ENCODE results near the gene USP34. TPM values are rescaled to one million over a fixed set of nuclear protein-coding genes. Genes with fewer than 3 reads are reported as not detected.
"Not testable (repeated sequence)": the region's sequence is repeated elsewhere in the genome, so short reads cannot be mapped to it uniquely, and the experiment has no call there.

Gene USP34
- total and polyA plus RNA-seq, 3 experiments from 2014 or later, result 24.1 to 74.1 (median 71.9) TPM

GRCh38 chr2:61405813-61406212 lies 65.1 kb downstream of the USP34 start:
- H3K36me3 ChIP-seq (ENCODE audit: insufficient read depth, low read length), result peaks cover 6% of the 10 kb centered on the region
- H3K4me3 ChIP-seq (ENCODE audit: low read length), result no peak overlapping the region
- Mint-ChIP-seq H3K9me3 (no peaks in the 10 kb centered on the region), H3K36me3 (peaks cover 6 to 48% (median 13%) of the 10 kb centered on the region in 3 donors), H3K4me1 (peaks cover 19 to 29% (median 24%) of the 10 kb centered on the region in 3 donors), H3K27ac (peak overlapping the region in 2 of 8 donors; percentile 22 to 35), H3K4me3 (no peak overlapping the region), H3K27me3 (no peaks in the 10 kb centered on the region)
- H3K27me3 ChIP-seq (ENCODE audit: insufficient read depth, low read length, poor library complexity, severe bottlenecking), result no peaks in the 10 kb centered on the region
- POLR2A ChIA-PET, result no interaction called here
- no peak for DNase-seq
- CTCF ChIA-PET, result no interaction called here
- H3K9me3 ChIP-seq (ENCODE audit: low read length), result no peaks in the 10 kb centered on the region
- H3K27ac ChIP-seq (ENCODE audit: low read depth, low read length), result no peak overlapping the region
- H3K4me1 ChIP-seq (ENCODE audit: insufficient read depth, low read length), result no peaks in the 10 kb centered on the region

DNA sequence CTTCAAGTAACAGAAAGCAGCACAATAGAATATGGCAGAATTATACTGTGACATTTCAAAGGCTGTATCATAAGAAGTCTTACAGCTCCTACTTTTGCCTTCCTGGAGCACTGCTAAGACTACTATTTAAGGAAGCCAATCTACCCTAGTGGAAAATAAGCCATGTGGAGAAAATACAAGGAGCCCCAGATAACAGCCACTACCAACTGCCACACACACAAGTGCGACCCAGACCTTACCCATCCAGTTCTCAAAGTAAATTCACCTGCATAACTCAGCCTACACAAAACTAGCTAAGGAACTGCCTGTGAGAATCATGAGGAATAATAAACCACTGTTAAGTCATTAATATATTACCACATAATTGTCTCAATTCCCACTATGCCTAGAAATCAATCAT lies 66.4 kb downstream of the USP34 start:
- Histone ChIP-seq H3K4me3 (ENCODE audit: low read length) (no peak overlapping the region), H3K27ac (ENCODE audit: low read depth, low read length) (no peak overlapping the region), H3K27me3 (ENCODE audit: insufficient read depth, low read length, poor library complexity, severe bottlenecking) (no peaks in the 10 kb centered on the region), H3K4me1 (ENCODE audit: insufficient read depth, low read length) (no peaks in the 10 kb centered on the region), H3K9me3 (ENCODE audit: low read length) (no peaks in the 10 kb centered on the region), H3K36me3 (ENCODE audit: insufficient read depth, low read length) (peaks cover 6% of the 10 kb centered on the region)
- Mint-ChIP-seq H3K27me3 (no peaks in the 10 kb centered on the region), H3K9me3 (no peaks in the 10 kb centered on the region), H3K4me1 (peaks cover 11 to 21% (median 15%) of the 10 kb centered on the region in 3 donors), H3K4me3 (no peak overlapping the region), H3K36me3 (peaks cover 6 to 43% (median 13%) of the 10 kb centered on the region in 3 donors), H3K27ac (peak overlapping the region in 3 of 8 donors; percentile 38 to 62 (median 60))
- ChIA-PET POLR2A (interaction anchor here (0.6 kb wide), 1 partner anchor 78 kb away, joined by 9 read pairs; no protein-coding TSS in a partner anchor), CTCF (no interaction called here)
- DNase-seq, result no peak

GRCh38 chr2:61398413-61398812 lies 72.5 kb downstream of the USP34 start:
- H3K36me3 ChIP-seq (ENCODE audit: insufficient read depth, low read length), result peaks cover 4% of the 10 kb centered on the region
- no peak overlapping the region for H3K4me3 ChIP-seq (ENCODE audit: low read length)
- no peaks in the 10 kb centered on the region for H3K9me3 ChIP-seq (ENCODE audit: low read length)
- DNase-seq, result no peak
- Mint-ChIP-seq H3K27me3 (no peaks in the 10 kb centered on the region), H3K4me3 (no peak overlapping the region), H3K36me3 (peaks cover 0 to 36% (median 5%) of the 10 kb centered on the region in 3 donors), H3K27ac (no peak overlapping the region), H3K9me3 (no peaks in the 10 kb centered on the region), H3K4me1 (no peaks in the 10 kb centered on the region)
- no peaks in the 10 kb centered on the region for H3K27me3 ChIP-seq (ENCODE audit: insufficient read depth, low read length, poor library complexity, severe bottlenecking)
- POLR2A ChIA-PET, result no interaction called here
- H3K27ac ChIP-seq (ENCODE audit: low read depth, low read length), result no peak overlapping the region
- CTCF ChIA-PET, result no interaction called here
- no peaks in the 10 kb centered on the region for H3K4me1 ChIP-seq (ENCODE audit: insufficient read depth, low read length)

DNA sequence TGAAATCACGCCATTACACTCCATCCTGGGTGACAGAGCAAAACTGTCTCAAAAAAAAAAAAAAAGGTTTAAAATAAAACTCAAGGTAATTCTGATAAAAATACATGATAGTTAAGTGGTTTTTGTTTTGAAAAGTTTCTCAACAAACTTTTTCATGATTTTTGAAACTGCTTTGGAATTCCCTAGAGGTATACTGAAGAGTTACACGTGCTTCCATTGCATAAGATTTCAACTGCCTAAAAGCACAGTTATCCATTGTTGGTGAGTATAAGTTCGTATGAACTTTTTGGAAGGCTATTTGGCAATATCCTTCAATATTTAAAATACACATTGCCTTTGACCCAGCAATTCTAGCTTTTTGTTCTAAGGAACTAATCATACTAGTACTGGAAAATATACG lies 74.9 kb downstream of the USP34 start:
- POLR2A ChIA-PET, result interaction anchor here (0.7 kb wide), 1 partner anchor 107 kb away, joined by 3 read pairs; no protein-coding TSS in a partner anchor
- no peaks in the 10 kb centered on the region for H3K27me3 Mint-ChIP-seq

DNA sequence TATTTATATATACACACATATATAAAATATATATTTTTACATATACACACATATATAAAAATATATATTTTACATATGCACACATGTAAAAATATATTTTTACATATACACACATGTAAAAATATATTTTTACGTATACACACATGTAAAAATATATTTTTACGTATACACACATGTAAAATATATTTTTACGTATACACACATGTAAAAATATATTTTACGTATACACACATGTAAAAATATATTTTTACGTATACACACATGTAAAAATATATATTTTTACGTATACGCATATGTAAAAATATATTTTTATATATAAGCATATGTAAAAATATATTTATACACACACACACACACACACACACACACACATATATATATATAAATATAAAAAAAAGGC lies 83.3 kb downstream of the USP34 start:
- H3K4me1 ChIP-seq (ENCODE audit: insufficient read depth, low read length); H3K27ac ChIP-seq (ENCODE audit: low read depth, low read length); H3K36me3 ChIP-seq (ENCODE audit: insufficient read depth, low read length); H3K27ac Mint-ChIP-seq; H3K4me3 Mint-ChIP-seq; CTCF ChIA-PET; H3K4me3 ChIP-seq (ENCODE audit: low read length); H3K9me3 Mint-ChIP-seq; POLR2A ChIA-PET; H3K27me3 ChIP-seq (ENCODE audit: insufficient read depth, low read length, poor library complexity, severe bottlenecking); DNase-seq; H3K9me3 ChIP-seq (ENCODE audit: low read length); H3K27me3 Mint-ChIP-seq: not testable (repeated sequence)
- Mint-ChIP-seq H3K4me1 (peaks cover 3 to 14% (median 4%) of the 10 kb centered on the region in 3 donors), H3K36me3 (peaks cover 0 to 47% (median 11%) of the 10 kb centered on the region in 3 donors)

More for the DNA sequence above, 74.9 kb downstream of the USP34 start:
- H3K4me3 Mint-ChIP-seq, result no peak overlapping the region
- Histone ChIP-seq H3K4me3 (ENCODE audit: low read length) (no peak overlapping the region), H3K9me3 (ENCODE audit: low read length) (no peaks in the 10 kb centered on the region), H3K27me3 (ENCODE audit: insufficient read depth, low read length, poor library complexity, severe bottlenecking) (no peaks in the 10 kb centered on the region), H3K4me1 (ENCODE audit: insufficient read depth, low read length) (no peaks in the 10 kb centered on the region), H3K27ac (ENCODE audit: low read depth, low read length) (no peak overlapping the region), H3K36me3 (ENCODE audit: insufficient read depth, low read length) (peaks cover 4% of the 10 kb centered on the region)
- H3K4me1 Mint-ChIP-seq, result peaks cover 0 to 3% (median 0%) of the 10 kb centered on the region in 3 donors
- no peaks in the 10 kb centered on the region for H3K9me3 Mint-ChIP-seq
- CTCF ChIA-PET, result no interaction called here
- no peak for DNase-seq
- H3K36me3 Mint-ChIP-seq, result peaks cover 0 to 44% (median 6%) of the 10 kb centered on the region in 3 donors
- no peak overlapping the region for H3K27ac Mint-ChIP-seq

DNA sequence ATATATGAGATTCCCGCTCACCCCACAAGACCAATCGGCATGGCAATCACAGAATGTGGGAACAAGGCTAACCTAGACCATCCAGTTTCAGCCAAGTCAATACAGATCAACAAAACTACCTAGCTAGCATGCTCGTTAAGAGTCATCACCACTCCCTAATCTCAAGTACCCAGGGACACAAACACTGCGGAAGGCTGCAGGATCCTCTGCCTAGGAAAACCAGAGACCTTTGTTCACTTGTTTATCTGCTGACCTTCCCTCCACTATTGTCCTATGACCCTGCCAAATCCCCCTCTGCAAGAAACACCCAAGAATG lies 90.0 kb downstream of the USP34 start:
- H3K36me3 ChIP-seq (ENCODE audit: insufficient read depth, low read length), result peaks cover 20% of the 10 kb centered on the region
- peaks cover 11 to 67% (median 24%) of the 10 kb centered on the region in 3 donors for H3K36me3 Mint-ChIP-seq
- CTCF ChIA-PET; H3K4me3 Mint-ChIP-seq; H3K27ac ChIP-seq (ENCODE audit: low read depth, low read length); DNase-seq; H3K27me3 ChIP-seq (ENCODE audit: insufficient read depth, low read length, poor library complexity, severe bottlenecking); POLR2A ChIA-PET; H3K4me3 ChIP-seq (ENCODE audit: low read length); H3K27me3 Mint-ChIP-seq; H3K9me3 ChIP-seq (ENCODE audit: low read length); H3K9me3 Mint-ChIP-seq; H3K4me1 ChIP-seq (ENCODE audit: insufficient read depth, low read length): not testable (repeated sequence)
- H3K27ac Mint-ChIP-seq, result peak overlapping the region in 2 of 8 donors; percentile 0 to 2
- H3K4me1 Mint-ChIP-seq, result peaks cover 14 to 16% (median 15%) of the 10 kb centered on the region in 3 donors

DNA sequence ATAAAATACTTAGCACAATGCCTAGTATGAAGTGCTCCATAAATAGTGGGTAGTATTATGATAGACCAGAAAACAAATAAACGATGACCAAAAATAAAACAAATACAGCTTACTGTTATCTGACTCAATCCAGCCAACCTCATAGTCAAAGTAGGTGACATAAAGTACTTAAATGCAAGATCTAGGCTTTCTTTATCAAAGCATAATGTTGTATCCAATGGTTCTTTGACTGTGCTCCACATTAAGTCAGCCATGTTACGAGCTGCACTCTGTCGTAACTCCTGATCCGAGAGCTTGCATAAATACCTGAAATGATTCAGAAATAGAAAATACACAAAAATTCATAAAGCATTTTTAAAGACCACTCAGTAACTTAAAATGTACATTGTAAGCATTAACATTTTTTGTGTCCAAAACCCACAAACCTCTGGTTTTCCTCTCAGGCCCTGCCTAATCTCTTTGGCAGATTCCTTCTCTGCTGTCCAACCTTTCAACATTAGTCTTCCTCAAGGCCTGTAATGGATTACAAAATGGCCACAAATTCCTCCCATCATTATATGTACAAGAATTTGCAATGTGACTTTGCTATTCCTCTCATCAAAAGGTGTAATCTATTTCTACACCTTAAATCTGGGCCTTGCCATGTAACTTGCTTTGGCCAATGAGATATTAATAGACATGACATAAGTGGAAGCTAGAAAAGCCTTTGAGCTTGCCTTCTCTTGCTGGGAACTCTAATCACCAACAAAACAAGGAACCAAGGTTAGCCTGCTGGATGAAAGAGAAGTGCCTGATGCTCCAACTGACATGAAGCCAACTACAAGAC lies 90.6 kb downstream of the USP34 start:
- Mint-ChIP-seq H3K27me3 (peaks cover 0 to 2% of the 10 kb centered on the region in 2 donors), H3K9me3 (no peaks in the 10 kb centered on the region), H3K4me1 (peaks cover 14 to 16% (median 15%) of the 10 kb centered on the region in 3 donors), H3K4me3 (no peak overlapping the region), H3K36me3 (peaks cover 15 to 69% (median 24%) of the 10 kb centered on the region in 3 donors), H3K27ac (peak overlapping the region in 2 of 8 donors; percentile 2 to 24)
- H3K27me3 ChIP-seq (ENCODE audit: insufficient read depth, low read length, poor library complexity, severe bottlenecking), result no peaks in the 10 kb centered on the region
- H3K27ac ChIP-seq (ENCODE audit: low read depth, low read length), result no peak overlapping the region
- peaks cover 20% of the 10 kb centered on the region for H3K36me3 ChIP-seq (ENCODE audit: insufficient read depth, low read length)
- DNase-seq, result no peak
- ChIA-PET POLR2A (no interaction called here), CTCF (no interaction called here)
- no peaks in the 10 kb centered on the region for H3K9me3 ChIP-seq (ENCODE audit: low read length)
- no peak overlapping the region for H3K4me3 ChIP-seq (ENCODE audit: low read length)
- H3K4me1 ChIP-seq (ENCODE audit: insufficient read depth, low read length), result no peaks in the 10 kb centered on the region

GRCh38 chr2:61379521-61379920 lies 91.4 kb downstream of the USP34 start:
- Histone ChIP-seq H3K36me3 (ENCODE audit: insufficient read depth, low read length) (peaks cover 24% of the 10 kb centered on the region), H3K4me3 (ENCODE audit: low read length) (no peak overlapping the region), H3K27me3 (ENCODE audit: insufficient read depth, low read length, poor library complexity, severe bottlenecking) (no peaks in the 10 kb centered on the region), H3K9me3 (ENCODE audit: low read length) (no peaks in the 10 kb centered on the region), H3K4me1 (ENCODE audit: insufficient read depth, low read length) (no peaks in the 10 kb centered on the region), H3K27ac (ENCODE audit: low read depth, low read length) (no peak overlapping the region)
- H3K4me1 Mint-ChIP-seq, result peaks cover 11 to 22% (median 15%) of the 10 kb centered on the region in 3 donors
- ChIA-PET CTCF (no interaction called here), POLR2A (no interaction called here)
- no peaks in the 10 kb centered on the region for H3K9me3 Mint-ChIP-seq
- H3K27me3 Mint-ChIP-seq, result peaks cover 0 to 2% of the 10 kb centered on the region in 2 donors
- H3K4me3 Mint-ChIP-seq, result no peak overlapping the region
- no peak for DNase-seq
- H3K36me3 Mint-ChIP-seq, result peaks cover 22 to 73% (median 23%) of the 10 kb centered on the region in 3 donors
- H3K27ac Mint-ChIP-seq, result peak overlapping the region in 3 of 8 donors; percentile 0 to 24 (median 2)

Measured in CD8-positive, alpha-beta memory T cell (primary cell).